HG03342 (cell line): ENCODE results near the gene PDK2.

ENCODE experiments used
- ATAC-seq: cut with Tn5 transposase; IDR thresholded peaks from one replicate; pipeline ENCODE4 v1.9.1; 2021; ENCODE audit warnings: mild to moderate bottlenecking, moderate library complexity; ENCODE audit not compliant: unreplicated experiment

Gene PDK2

GRCh38 chr17:50114849-50115357 is 19.8 kb downstream of the PDK2 start:
- ATAC-seq, result no peak

GRCh38 chr17:50115756-50116155 is 20.6 kb downstream of the PDK2 start:
- no peak for ATAC-seq

- ATAC-seq, result no peak
Measured at GRCh38 chr17:50117202-50118051, 22.3 kb downstream of the PDK2 start.

GRCh38 chr17:50118076-50118827 is 23.1 kb downstream of the PDK2 start:
- ATAC-seq, result no peak

GRCh38 chr17:50118828-50119218 is 23.7 kb downstream of the PDK2 start:
- ATAC-seq, result no peak

- ATAC-seq, result no peak
Measured at GRCh38 chr17:50120475-50121253, 25.5 kb downstream of the PDK2 start.

- no peak for ATAC-seq
Measured at GRCh38 chr17:50122945-50123344, 27.8 kb downstream of the PDK2 start.

GRCh38 chr17:50123649-50124349 is 28.6 kb downstream of the PDK2 start:
- no peak for ATAC-seq

- ATAC-seq, result no peak
Measured at GRCh38 chr17:50125420-50125997, 30.4 kb downstream of the PDK2 start.

GRCh38 chr17:50127697-50128361 is 32.7 kb downstream of the PDK2 start:
- ATAC-seq, result no peak

- ATAC-seq, result no peak
Measured at GRCh38 chr17:50128441-50129352, 33.5 kb downstream of the PDK2 start.

- no peak for ATAC-seq
Measured at GRCh38 chr17:50129353-50129727, 34.2 kb downstream of the PDK2 start.

- ATAC-seq, result no peak
Measured at GRCh38 chr17:50129728-50130558, 34.8 kb downstream of the PDK2 start, which contains the start of gene SAMD14. Gene SAMD14 (minus strand): TSS chr17:50130160. CDS start chr17:50124959, 5,201 bp downstream.

GRCh38 chr17:50130559-50131305 is 35.6 kb downstream of the PDK2 start:
- no peak for ATAC-seq

GRCh38 chr17:50132104-50132794 is 37.1 kb downstream of the PDK2 start:
- ATAC-seq, result no peak

- no peak for ATAC-seq
Measured at GRCh38 chr17:50133028-50133768, 38.0 kb downstream of the PDK2 start.
